HepG2 (cell line): ENCODE data around the gene CHST12. TPM values are rescaled to one million over a fixed set of nuclear protein-coding genes. Genes with fewer than 3 reads are reported as not detected.
A peak's percentile ranks its signal among the peaks of the same experiment; 100 is the strongest.

Experiments
- CBX5 ChIP-seq: sonication (generic); formaldehyde crosslinking; IDR thresholded peaks from 2 replicates; pipeline ENCODE4 v1.4.0; 2020; ENCODE audit warnings: missing genetic modification reagents, borderline replicate concordance
- CREB1 ChIP-seq, 2 experiments: fragments of 450-650 bp in 1 of 2; IDR thresholded peaks; 2 replicates each; pipeline ENCODE4 v1.6.1; 2016 to 2017; ENCODE audit warnings: control low read depth in 1 of 2, mild to moderate bottlenecking in 1 of 2, missing compliant biosample characterization in 1 of 2, missing genetic modification characterization in 1 of 2
- CREB3 ChIP-seq: sonication (generic); formaldehyde crosslinking; IDR thresholded peaks from 2 replicates; pipeline ENCODE4 v1.5.0; 2020; ENCODE audit warnings: missing genetic modification reagents
- FOXA3 ChIP-seq: IDR thresholded peaks from 2 replicates; pipeline ENCODE4 v1.6.1; 2016; ENCODE audit warnings: missing genetic modification reagents, missing compliant biosample characterization
- GABPB1 ChIP-seq: IDR thresholded peaks from 2 replicates; pipeline ENCODE4 v1.6.1; 2016; ENCODE audit warnings: mild to moderate bottlenecking, missing genetic modification reagents, moderate library complexity, missing compliant biosample characterization
- GPN1 ChIP-seq: sonication (generic); formaldehyde crosslinking; IDR thresholded peaks from 2 replicates; pipeline ENCODE4 v1.5.1; 2020; ENCODE audit warnings: missing genetic modification reagents, borderline replicate concordance
- HMG20B ChIP-seq: conservative IDR thresholded peaks from 2 replicates; pipeline ENCODE4 v1.6.1; 2016; ENCODE audit warnings: missing genetic modification reagents, missing compliant biosample characterization
- IRF1 ChIP-seq: sonication (generic); formaldehyde crosslinking; IDR thresholded peaks from 2 replicates; pipeline ENCODE4 v1.4.0; 2020; ENCODE audit warnings: low read depth, mild to moderate bottlenecking, missing genetic modification reagents
- KDM4B ChIP-seq: sonication (generic); formaldehyde crosslinking; IDR thresholded peaks from 2 replicates; pipeline ENCODE4 v1.4.0; 2020; ENCODE audit warnings: missing genetic modification reagents
- MTA1 ChIP-seq: sonication (generic); formaldehyde crosslinking; IDR thresholded peaks from 2 replicates; pipeline ENCODE4 v1.4.0; 2020; ENCODE audit warnings: missing genetic modification reagents, mild to moderate bottlenecking, borderline replicate concordance
- MXD1 ChIP-seq: sonication (generic); formaldehyde crosslinking; IDR thresholded peaks from 2 replicates; pipeline ENCODE4 v1.4.0; 2020; ENCODE audit warnings: mild to moderate bottlenecking, missing genetic modification reagents
- MXD3 ChIP-seq: IDR thresholded peaks from 2 replicates; pipeline ENCODE4 v1.6.1; 2016; ENCODE audit warnings: mild to moderate bottlenecking, missing biosample characterization, missing genetic modification reagents
- NFATC3 ChIP-seq: sonication (generic); formaldehyde crosslinking; IDR thresholded peaks from 2 replicates; pipeline ENCODE4 v1.5.1; 2020; ENCODE audit warnings: mild to moderate bottlenecking, missing genetic modification reagents
- REL ChIP-seq: sonication (generic); formaldehyde crosslinking; conservative IDR thresholded peaks from 2 replicates; pipeline ENCODE4 v1.8.0; 2022; ENCODE audit warnings: mild to moderate bottlenecking, missing genetic modification reagents, moderate library complexity
- SMAD1 ChIP-seq: sonication (generic); formaldehyde crosslinking; IDR thresholded peaks from 2 replicates; pipeline ENCODE4 v1.4.0; 2020; ENCODE audit warnings: missing genetic modification reagents, low read depth, mild to moderate bottlenecking, borderline replicate concordance
- TP53 ChIP-seq: sonication (generic); formaldehyde crosslinking; conservative IDR thresholded peaks from 2 replicates; pipeline ENCODE4 v1.4.0; 2020; ENCODE audit warnings: missing genetic modification reagents
- YY1 ChIP-seq: IDR thresholded peaks from 2 replicates; pipeline ENCODE4 v1.6.1; 2011; ENCODE audit warnings: low read length, low read depth, moderate library complexity, mild to moderate bottlenecking; ENCODE audit not compliant: insufficient read depth, insufficient replicate concordance
- ZBTB43 ChIP-seq: sonication (generic); formaldehyde crosslinking; conservative IDR thresholded peaks from 2 replicates; pipeline ENCODE4 v1.4.0; 2020; ENCODE audit warnings: missing genetic modification reagents
- ZNF101 ChIP-seq: sonication (generic); formaldehyde crosslinking; IDR thresholded peaks from 2 replicates; pipeline ENCODE4 v1.4.0; 2020; ENCODE audit warnings: mild to moderate bottlenecking, low read depth, missing genetic modification reagents, borderline replicate concordance
- ZNF292 ChIP-seq: sonication (generic); formaldehyde crosslinking; IDR thresholded peaks from 2 replicates; pipeline ENCODE4 v1.8.1; 2022; ENCODE audit warnings: mild to moderate bottlenecking, low read depth, missing genetic modification reagents, borderline replicate concordance
- ZNF563 ChIP-seq: sonication (generic); formaldehyde crosslinking; IDR thresholded peaks from 2 replicates; pipeline ENCODE4 v1.8.0; 2022; ENCODE audit warnings: mild to moderate bottlenecking, moderate library complexity, missing genetic modification reagents
- ZNF564 ChIP-seq: sonication (generic); formaldehyde crosslinking; IDR thresholded peaks from 2 replicates; pipeline ENCODE4 v1.8.1; 2023; ENCODE audit warnings: mild to moderate bottlenecking, missing genetic modification reagents
- ZNF652 ChIP-seq: IDR thresholded peaks from 2 replicates; pipeline ENCODE4 v1.6.1; 2016; ENCODE audit warnings: low read depth, borderline replicate concordance
- ZNF670 ChIP-seq: sonication (generic); formaldehyde crosslinking; IDR thresholded peaks from 2 replicates; pipeline ENCODE4 v1.8.0; 2022; ENCODE audit warnings: mild to moderate bottlenecking, missing genetic modification reagents, borderline replicate concordance
- ZNF746 ChIP-seq: sonication (generic); formaldehyde crosslinking; IDR thresholded peaks from 2 replicates; pipeline ENCODE4 v1.8.0; 2022; ENCODE audit warnings: mild to moderate bottlenecking, missing genetic modification reagents
- ZNF768 ChIP-seq: sonication (generic); formaldehyde crosslinking; IDR thresholded peaks from 2 replicates; pipeline ENCODE4 v1.4.0; 2020; ENCODE audit warnings: missing genetic modification reagents
- ZNF784 ChIP-seq: sonication (generic); formaldehyde crosslinking; IDR thresholded peaks from 2 replicates; pipeline ENCODE4 v1.5.1; 2020; ENCODE audit warnings: missing genetic modification reagents, mild to moderate bottlenecking, borderline replicate concordance
- polyA plus RNA-seq, 8 experiments: library from polyadenylated mRNA; depleted of rRNA in 3 of 8; stranded (reverse) in 7 of 8; unstranded in 1 of 8; fragments of >200 nt; fragmentation: Illumina TruSeq in 4 of 8; extraction: Trizol in 4 of 8; gene quantifications; 2 replicates each; pipeline versions ENCODE4 v1.2.1 to v1.2.3, GENCODE V29; 2011 to 2016; ENCODE audit warnings: low read depth in 4 of 8, missing spikeins in 1 of 8, mixed read lengths in 1 of 8; ENCODE audit not compliant: insufficient read depth in 1 of 8
- total RNA-seq, 5 experiments: library from RNA; depleted of rRNA; stranded (reverse); fragments of >200 nt; fragmentation: Illumina TruSeq; extraction: Trizol; gene quantifications; 2 replicates each; pipeline ENCODE4 v1.2.3, GENCODE V29; 2016; ENCODE audit warnings: low read depth in 1 of 5

CHST12 gene
- total and polyA plus RNA-seq, 2 of the 13 experiments (the other 11 are each of a cell fraction or from before 2014, with no cell fraction given): 6.4 to 15.8 TPM

- TF ChIP-seq ZNF292 (0 out of 2 replicates have a peak, but pooled peaks have one; percentile 27), ZNF784 (CRISPR knock-in tag) (no peak), TP53 (0 out of 2 replicates have a peak, but pooled peaks have one; percentile 37), ZNF746 (CRISPR knock-in tag) (no peak), REL (CRISPR knock-in tag) (no peak), ZNF670 (no peak), MTA1 (CRISPR knock-in tag) (no peak), MXD3 (CRISPR knock-in tag) (no peak), IRF1 (CRISPR knock-in tag) (no peak), FOXA3 (CRISPR knock-in tag) (no peak), MXD1 (0 out of 2 replicates have a peak, but pooled peaks have one; percentile 27), SMAD1 (CRISPR knock-in tag) (no peak), ZNF563 (CRISPR knock-in tag) (no peak), ZNF768 (CRISPR knock-in tag) (peak; percentile 33; the same call in 1 of the 2 replicates), CBX5 (CRISPR knock-in tag) (no peak), HMG20B (CRISPR knock-in tag) (no peak), YY1 (peak; percentile 19), CREB1 (IDR thresholded peaks at IDR 0.05) (no peak), CREB1 (CRISPR knock-in tag; IDR thresholded peaks at IDR 0.05) (no peak), ZNF564 (CRISPR knock-in tag) (no peak), CREB3 (CRISPR knock-in tag) (no peak), NFATC3 (CRISPR knock-in tag) (no peak), ZBTB43 (CRISPR knock-in tag) (no peak), ZNF101 (CRISPR knock-in tag) (no peak), GABPB1 (CRISPR knock-in tag) (peak; percentile 20; the same call in 1 of the 2 replicates), KDM4B (no peak), ZNF652 (no peak), GPN1 (CRISPR knock-in tag) (no peak)
These were observed 68.0 kb downstream of the CHST12 start (continued) for GRCh38 chr7:2471396-2471795.
